Nephron (organoid): ENCODE results near the gene TRAPPC5.

Source experiments
- H3K27ac Mint-ChIP-seq, 3 experiments: 2 replicates each; pipeline ENCODE4 v1.8.0; 2020; ENCODE audit warnings: mixed read lengths in 3 of 3, mild to moderate bottlenecking in 2 of 3, moderate library complexity in 1 of 3
- H3K27me3 Mint-ChIP-seq: 2 replicates; pipeline ENCODE4 v1.8.0; 2021; ENCODE audit warnings: low read depth, mild to moderate bottlenecking, moderate library complexity, mixed read lengths
- H3K36me3 Mint-ChIP-seq: 2 replicates; pipeline ENCODE4 v1.8.0; 2020; ENCODE audit warnings: low read depth, mixed read lengths
- H3K4me1 Mint-ChIP-seq: 2 replicates; pipeline ENCODE4 v1.8.0; 2020; ENCODE audit warnings: mixed read lengths
- H3K4me3 Mint-ChIP-seq, 3 experiments: 2 replicates each; pipeline ENCODE4 v1.8.0; 2020; ENCODE audit warnings: mild to moderate bottlenecking in 3 of 3, mixed read lengths in 3 of 3, moderate library complexity in 2 of 3
- H3K9me3 Mint-ChIP-seq: 2 replicates; pipeline ENCODE4 v1.8.0; 2020; ENCODE audit warnings: mixed read lengths
- TF ChIP-seq, protein P1 (sequence below), 3 experiments: fragments of 200-600 bp; sonication (generic); IDR thresholded peaks; one replicate each; pipeline ENCODE4 v1.5.0; 2021; ENCODE audit warnings: antibody characterized with exemption in 3 of 3; ENCODE audit not compliant: unreplicated experiment in 3 of 3

TRAPPC5 gene

DNA sequence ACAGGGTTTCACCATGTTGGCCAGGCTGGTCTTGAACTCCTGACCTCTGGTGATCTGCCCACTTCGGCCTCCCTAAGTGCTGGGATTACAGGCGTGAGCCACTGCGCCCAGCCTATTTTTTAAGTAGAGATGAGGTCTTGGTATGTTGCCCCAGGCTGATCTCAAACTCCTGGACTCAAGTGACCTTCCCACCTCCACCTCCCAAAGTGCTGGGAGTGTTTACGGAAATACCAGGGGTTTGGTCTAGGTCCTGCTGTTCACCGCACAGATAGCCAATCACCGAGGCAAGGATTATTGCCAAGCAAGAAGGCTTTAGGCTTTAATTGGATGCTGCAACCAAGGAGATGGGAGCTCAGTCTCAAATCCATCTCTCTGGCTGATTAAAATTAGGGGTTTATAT, 39.7 kb downstream of the TRAPPC5 start:
- H3K9me3 Mint-ChIP-seq, result peaks cover 6% of the 10 kb centered on the region
- H3K27me3 Mint-ChIP-seq, result peaks cover 30% of the 10 kb centered on the region
- H3K36me3 Mint-ChIP-seq, result no peaks in the 10 kb centered on the region
- TF ChIP-seq, protein P1, sequence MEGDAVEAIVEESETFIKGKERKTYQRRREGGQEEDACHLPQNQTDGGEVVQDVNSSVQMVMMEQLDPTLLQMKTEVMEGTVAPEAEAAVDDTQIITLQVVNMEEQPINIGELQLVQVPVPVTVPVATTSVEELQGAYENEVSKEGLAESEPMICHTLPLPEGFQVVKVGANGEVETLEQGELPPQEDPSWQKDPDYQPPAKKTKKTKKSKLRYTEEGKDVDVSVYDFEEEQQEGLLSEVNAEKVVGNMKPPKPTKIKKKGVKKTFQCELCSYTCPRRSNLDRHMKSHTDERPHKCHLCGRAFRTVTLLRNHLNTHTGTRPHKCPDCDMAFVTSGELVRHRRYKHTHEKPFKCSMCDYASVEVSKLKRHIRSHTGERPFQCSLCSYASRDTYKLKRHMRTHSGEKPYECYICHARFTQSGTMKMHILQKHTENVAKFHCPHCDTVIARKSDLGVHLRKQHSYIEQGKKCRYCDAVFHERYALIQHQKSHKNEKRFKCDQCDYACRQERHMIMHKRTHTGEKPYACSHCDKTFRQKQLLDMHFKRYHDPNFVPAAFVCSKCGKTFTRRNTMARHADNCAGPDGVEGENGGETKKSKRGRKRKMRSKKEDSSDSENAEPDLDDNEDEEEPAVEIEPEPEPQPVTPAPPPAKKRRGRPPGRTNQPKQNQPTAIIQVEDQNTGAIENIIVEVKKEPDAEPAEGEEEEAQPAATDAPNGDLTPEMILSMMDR (IDR thresholded peaks at IDR 0.05; ENCODE audit: unreplicated experiment in 3 of 3), result no peak
- H3K4me1 Mint-ChIP-seq, result no peaks in the 10 kb centered on the region
- H3K27ac Mint-ChIP-seq, result no peak overlapping the region
- H3K4me3 Mint-ChIP-seq, result no peak overlapping the region

DNA sequence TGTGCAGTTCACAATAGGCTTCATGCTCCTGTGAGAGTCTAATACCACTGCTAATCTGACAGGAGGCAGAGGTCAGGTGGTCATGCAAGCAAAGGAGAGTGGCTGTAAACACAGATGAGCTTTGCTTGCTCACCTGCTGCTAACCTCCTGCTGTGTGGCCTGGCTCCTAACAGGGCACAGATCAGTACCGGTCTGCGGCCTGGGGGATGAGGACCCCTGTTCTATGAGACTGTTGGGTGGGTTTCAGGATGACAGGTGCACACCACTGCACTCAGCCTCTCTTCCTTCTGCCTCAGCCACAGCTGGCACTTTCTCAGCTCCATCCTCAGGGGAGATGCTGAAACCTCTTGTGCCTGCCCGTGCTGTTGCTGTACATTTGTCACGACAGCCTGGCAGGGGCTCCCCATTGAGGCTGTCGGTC, 41.6 kb downstream of the TRAPPC5 start:
- Mint-ChIP-seq H3K9me3 (no peaks in the 10 kb centered on the region), H3K36me3 (no peaks in the 10 kb centered on the region), H3K27me3 (peaks cover 47% of the 10 kb centered on the region), H3K4me1 (no peaks in the 10 kb centered on the region), H3K4me3 (no peak overlapping the region), H3K27ac (no peak overlapping the region)
- TF ChIP-seq, protein P1 (IDR thresholded peaks at IDR 0.05; ENCODE audit: unreplicated experiment in 3 of 3), result no peak

DNA sequence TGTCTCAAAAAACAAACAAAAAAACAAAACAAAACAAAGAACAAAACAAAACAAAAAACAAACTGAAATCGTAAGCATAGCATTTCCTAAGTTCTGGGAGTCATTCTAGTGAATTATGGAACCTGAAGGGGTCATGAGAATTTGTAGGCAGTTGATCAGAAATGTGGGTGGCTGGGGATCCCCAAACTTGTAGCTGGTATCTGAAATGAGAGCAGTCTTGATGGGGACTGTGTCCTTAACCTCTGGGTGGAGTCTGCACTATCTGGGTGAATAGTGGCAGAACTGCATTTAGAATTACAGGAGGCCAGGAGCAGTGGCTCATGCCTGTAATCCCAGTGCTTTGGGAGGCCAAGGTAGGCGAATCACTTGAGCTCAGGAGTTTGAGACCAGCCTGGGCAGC, 45.2 kb downstream of the TRAPPC5 start:
- H3K4me1 Mint-ChIP-seq, result no peaks in the 10 kb centered on the region
- TF ChIP-seq, protein P1 (IDR thresholded peaks at IDR 0.05; ENCODE audit: unreplicated experiment in 3 of 3), result no peak
- H3K4me3 Mint-ChIP-seq, result no peak overlapping the region
- no peaks in the 10 kb centered on the region for H3K9me3 Mint-ChIP-seq
- H3K27me3 Mint-ChIP-seq, result peaks cover 69% of the 10 kb centered on the region
- H3K27ac Mint-ChIP-seq, result no peak overlapping the region
- no peaks in the 10 kb centered on the region for H3K36me3 Mint-ChIP-seq

DNA sequence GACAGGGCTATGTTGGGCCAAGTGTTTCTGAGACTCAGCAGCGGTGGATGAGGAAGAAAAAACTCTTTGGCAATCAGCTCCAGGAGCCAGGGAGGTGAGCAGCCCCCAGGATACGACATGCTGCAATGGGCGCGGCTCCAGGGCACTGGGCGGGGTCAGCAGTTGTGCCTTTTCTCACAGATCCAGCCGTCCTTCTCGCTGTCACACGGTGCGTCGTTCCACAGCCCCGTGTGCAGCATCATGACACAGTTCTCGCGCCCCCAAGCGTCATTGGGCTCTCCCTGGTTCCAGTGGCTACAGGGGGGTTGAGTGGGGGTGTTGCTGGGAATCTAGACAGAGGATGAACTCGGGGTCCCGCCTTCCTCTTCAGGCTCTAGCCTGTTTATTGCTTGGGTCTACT, 48.6 kb downstream of the TRAPPC5 start:
- TF ChIP-seq, protein P1 (IDR thresholded peaks at IDR 0.05; ENCODE audit: unreplicated experiment in 3 of 3), result no peak
- no peak overlapping the region for H3K27ac Mint-ChIP-seq
- H3K9me3 Mint-ChIP-seq, result no peaks in the 10 kb centered on the region
- H3K4me1 Mint-ChIP-seq, result no peaks in the 10 kb centered on the region
- H3K27me3 Mint-ChIP-seq, result peaks cover 87% of the 10 kb centered on the region
- no peaks in the 10 kb centered on the region for H3K36me3 Mint-ChIP-seq
- H3K4me3 Mint-ChIP-seq, result no peak overlapping the region

DNA sequence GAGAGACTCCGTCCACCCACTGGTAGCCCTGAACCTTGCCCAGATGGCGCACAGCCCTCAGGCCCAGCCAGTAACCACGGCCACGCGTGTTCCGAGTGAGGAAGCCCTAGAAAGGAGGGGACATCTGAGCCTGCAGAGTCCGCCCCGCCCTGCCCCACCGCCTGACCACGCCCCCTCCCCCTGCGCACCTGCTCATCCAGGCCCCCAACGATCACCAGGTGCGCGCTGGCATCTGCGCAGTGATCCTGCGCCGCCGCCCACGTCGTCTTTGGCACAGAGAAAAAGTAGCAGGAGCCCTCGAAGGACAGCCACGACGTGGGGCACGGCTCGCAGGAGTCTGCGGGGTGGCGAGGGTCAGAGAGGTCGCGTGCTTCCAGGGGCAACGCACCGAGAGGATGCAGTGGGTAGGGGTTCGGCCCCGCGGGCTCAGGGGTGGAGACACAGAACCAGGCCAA, 49.2 kb downstream of the TRAPPC5 start:
- H3K4me1 Mint-ChIP-seq, result no peaks in the 10 kb centered on the region
- H3K4me3 Mint-ChIP-seq, result no peak overlapping the region
- H3K36me3 Mint-ChIP-seq, result no peaks in the 10 kb centered on the region
- TF ChIP-seq, protein P1 (IDR thresholded peaks at IDR 0.05; ENCODE audit: unreplicated experiment in 3 of 3), result no peak
- no peaks in the 10 kb centered on the region for H3K9me3 Mint-ChIP-seq
- H3K27ac Mint-ChIP-seq, result no peak overlapping the region
- peaks cover 86% of the 10 kb centered on the region for H3K27me3 Mint-ChIP-seq
